H9 (cell line): ENCODE data around the gene LRRC61. TPM values are rescaled to one million over a fixed set of nuclear protein-coding genes. Genes with fewer than 3 reads are reported as not detected.

Experiments
- DNase-seq: peaks from one replicate; pipeline ENCODE4 v3.0.0-alpha.2; 2017
- H2AFZ ChIP-seq: one replicate; pipeline ENCODE4 v1.6.1; 2013; ENCODE audit warnings: mild to moderate bottlenecking, low read length, control low read depth, moderate library complexity
- H2AK5ac ChIP-seq: 2 replicates; pipeline ENCODE4 v1.6.1; 2013; ENCODE audit warnings: low read length, control low read depth, mixed read lengths; ENCODE audit not compliant: insufficient read length
- H2BK120ac ChIP-seq: one replicate; pipeline ENCODE4 v1.6.1; 2013; ENCODE audit warnings: low read depth, mild to moderate bottlenecking, low read length, control low read depth, inconsistent platforms; ENCODE audit not compliant: poor library complexity, severe bottlenecking
- H2BK12ac ChIP-seq: 2 replicates; pipeline ENCODE4 v1.6.1; 2013; ENCODE audit warnings: low read length, control low read depth, mixed read lengths, low read depth; ENCODE audit not compliant: insufficient read length
- H2BK15ac ChIP-seq: 2 replicates; pipeline ENCODE4 v1.6.1; 2013; ENCODE audit warnings: low read depth, low read length, control low read depth
- H2BK20ac ChIP-seq: one replicate; pipeline ENCODE4 v1.6.1; 2013; ENCODE audit warnings: low read depth, mild to moderate bottlenecking, low read length, control low read depth, inconsistent platforms; ENCODE audit not compliant: poor library complexity, severe bottlenecking
- H2BK5ac ChIP-seq: 2 replicates; pipeline ENCODE4 v1.6.1; 2013; ENCODE audit warnings: low read length, control low read depth, mixed read lengths; ENCODE audit not compliant: insufficient read length
- H3K14ac ChIP-seq: 2 replicates; pipeline ENCODE4 v1.6.1; 2013; ENCODE audit warnings: low read length, control low read depth; ENCODE audit not compliant: insufficient read depth
- H3K18ac ChIP-seq: 2 replicates; pipeline ENCODE4 v1.6.1; 2013; ENCODE audit warnings: low read depth, mild to moderate bottlenecking, mixed read lengths, low read length, control low read depth; ENCODE audit not compliant: insufficient read length
- H3K23ac ChIP-seq: 2 replicates; pipeline ENCODE4 v1.6.1; 2013; ENCODE audit warnings: low read length, control low read depth, mixed read lengths, low read depth; ENCODE audit not compliant: insufficient read length
- H3K23me2 ChIP-seq: 2 replicates; pipeline ENCODE4 v1.6.1; 2013; ENCODE audit warnings: low read depth, mild to moderate bottlenecking, mixed read lengths, low read length, control low read depth; ENCODE audit not compliant: insufficient read length, poor library complexity, severe bottlenecking
- H3K27ac ChIP-seq: 2 replicates; pipeline ENCODE4 v1.5.1; 2013; ENCODE audit warnings: low read length, control low read depth, mixed read lengths, low read depth; ENCODE audit not compliant: insufficient read length
- H3K27me3 ChIP-seq: 2 replicates; pipeline ENCODE4 v1.6.1; 2013; ENCODE audit warnings: low read length, control low read depth, inconsistent platforms; ENCODE audit not compliant: insufficient read depth
- H3K4ac ChIP-seq: 2 replicates; pipeline ENCODE4 v1.6.1; 2013; ENCODE audit warnings: low read depth, mild to moderate bottlenecking, control low read depth, inconsistent platforms, low read length, moderate library complexity
- H3K4me1 ChIP-seq: 2 replicates; pipeline ENCODE4 v1.6.1; 2013; ENCODE audit warnings: low read length, control low read depth, inconsistent platforms; ENCODE audit not compliant: insufficient read depth
- H3K4me2 ChIP-seq: 2 replicates; pipeline ENCODE4 v1.6.1; 2013; ENCODE audit warnings: low read length, control low read depth, mixed read lengths; ENCODE audit not compliant: insufficient read length, insufficient read depth
- H3K56ac ChIP-seq: 2 replicates; pipeline ENCODE4 v1.6.1; 2013; ENCODE audit warnings: low read depth, mild to moderate bottlenecking, mixed read lengths, low read length, control low read depth; ENCODE audit not compliant: insufficient read length
- H3K79me1 ChIP-seq: 2 replicates; pipeline ENCODE4 v1.6.1; 2013; ENCODE audit warnings: low read depth, mild to moderate bottlenecking, moderate library complexity, low read length, control low read depth, inconsistent platforms; ENCODE audit not compliant: insufficient read depth, poor library complexity, severe bottlenecking
- H3K79me2 ChIP-seq: 2 replicates; pipeline ENCODE4 v1.6.1; 2013; ENCODE audit warnings: low read length, control low read depth, inconsistent platforms; ENCODE audit not compliant: insufficient read depth
- H3K9ac ChIP-seq: 2 replicates; pipeline ENCODE4 v1.6.1; 2013; ENCODE audit warnings: low read length, control low read depth, mixed read lengths; ENCODE audit not compliant: insufficient read length; ENCODE audit errors: extremely low read depth
- H3K9me3 ChIP-seq: one replicate; pipeline ENCODE4 v1.6.1; 2013; ENCODE audit warnings: low read depth, low read length, inconsistent platforms; ENCODE audit not compliant: control insufficient read depth
- H3T11ph ChIP-seq: one replicate; pipeline ENCODE4 v1.6.1; 2013; ENCODE audit warnings: mild to moderate bottlenecking, low read length, control low read depth, inconsistent platforms
- H4K20me1 ChIP-seq: one replicate; pipeline ENCODE4 v1.6.1; 2013; ENCODE audit not compliant: control insufficient read depth, insufficient read length, insufficient read depth
- H4K5ac ChIP-seq: 2 replicates; pipeline ENCODE4 v1.6.1; 2013; ENCODE audit warnings: low read depth, mild to moderate bottlenecking, mixed read lengths, low read length, control low read depth; ENCODE audit not compliant: insufficient read length
- H4K8ac ChIP-seq: replicated peaks from 2 replicates; pipeline ENCODE4 v1.6.1; 2013; ENCODE audit warnings: low read length, control low read depth, mixed read lengths, low read depth; ENCODE audit not compliant: insufficient read length
- H4K91ac ChIP-seq: 2 replicates; pipeline ENCODE4 v1.6.1; 2013; ENCODE audit warnings: low read depth, mild to moderate bottlenecking, moderate library complexity, mixed read lengths, low read length, control low read depth; ENCODE audit not compliant: insufficient read length
- H3K27ac Mint-ChIP-seq, 3 experiments: 2 replicates in 2 of 3; 3 replicates in 1 of 3; pipeline ENCODE4 v1.8.0; 2020 to 2021; ENCODE audit warnings: mixed read lengths in 3 of 3, mild to moderate bottlenecking in 1 of 3, moderate library complexity in 1 of 3
- H3K27me3 Mint-ChIP-seq: 2 replicates; pipeline ENCODE4 v1.8.0; 2021; ENCODE audit warnings: low read depth, mild to moderate bottlenecking, moderate library complexity, mixed read lengths
- H3K36me3 Mint-ChIP-seq, 3 experiments: 2 replicates in 2 of 3; 3 replicates in 1 of 3; pipeline ENCODE4 v1.8.0; 2020 to 2021; ENCODE audit warnings: low read depth in 3 of 3, mixed read lengths in 3 of 3; ENCODE audit not compliant: insufficient read depth in 1 of 3
- H3K4me1 Mint-ChIP-seq, 2 experiments: 2 replicates each; pipeline ENCODE4 v1.8.0; 2020; ENCODE audit warnings: mixed read lengths in 2 of 2
- H3K4me3 Mint-ChIP-seq, 2 experiments: 2 replicates in 1 of 2; 3 replicates in 1 of 2; pipeline ENCODE4 v1.8.0; 2020 to 2021; ENCODE audit warnings: mild to moderate bottlenecking in 2 of 2, mixed read lengths in 2 of 2, moderate library complexity in 1 of 2
- H3K9me3 Mint-ChIP-seq, 2 experiments: 2 replicates in 1 of 2; 3 replicates in 1 of 2; pipeline ENCODE4 v1.8.0; 2020; ENCODE audit warnings: mild to moderate bottlenecking in 2 of 2, mixed read lengths in 2 of 2, moderate library complexity in 1 of 2
- CTCF ChIP-seq: fragments of 200-600 bp; sonication (generic); conservative IDR thresholded peaks from 3 replicates; pipeline ENCODE4 v1.8.0; 2021; ENCODE audit warnings: antibody characterized with exemption, mild to moderate bottlenecking
- WGBS: extraction: QIAGEN DNeasy Blood & Tissue Kit; methylation state at CpG from one replicate; pipeline ENCODE4 v1.1.7; 2013; ENCODE audit warnings: missing lambda C conversion rate, low lambda C conversion rate, mixed read lengths; ENCODE audit not compliant: insufficient read length; ENCODE audit errors: extremely low coverage; 5-methylcytosine and 5-hydroxymethylcytosine counted together
- total RNA-seq: library from RNA; stranded (reverse); gene quantifications from 2 replicates; pipeline ENCODE4 v1.2.1, GENCODE V29; 2021

Gene LRRC61
- total RNA-seq, 1 experiment from 2014 or later, result 24.4 TPM

GRCh38 chr7:150335774-150336112 lies 12.6 kb downstream of the LRRC61 start:
- H3K18ac ChIP-seq, result peak overlapping the region; percentile 3
- peak overlapping the region; percentile 91 to 99 (median 92) for H3K27ac Mint-ChIP-seq
- no peak overlapping the region for H4K8ac ChIP-seq
- H3K79me2 ChIP-seq, result no peaks in the 10 kb centered on the region
- H3K56ac ChIP-seq, result no peak overlapping the region
- no peak overlapping the region for H2BK20ac ChIP-seq
- H4K20me1 ChIP-seq, result no peaks in the 10 kb centered on the region
- no peaks in the 10 kb centered on the region; a peak in 1 of 5 replicates for H3K9me3 Mint-ChIP-seq
- no peaks in the 10 kb centered on the region; the same call in 1 of the 2 replicates for H3K4me1 ChIP-seq
- H3K4me2 ChIP-seq, result no peak overlapping the region
- no peak overlapping the region for H2AFZ ChIP-seq
- peaks cover 32 to 36% (median 35%) of the 10 kb centered on the region in 3 experiments for H3K36me3 Mint-ChIP-seq
- peak overlapping the region; percentile 68; the same call in 1 of the 2 replicates for H3K14ac ChIP-seq
- H3K79me1 ChIP-seq, result no peaks in the 10 kb centered on the region
- DNase-seq, result no peak
- WGBS, result no CpG with 5 or more reads among the region's 6 CpGs
- peaks cover 55% of the 10 kb centered on the region for H3K27me3 Mint-ChIP-seq
- H3K9me3 ChIP-seq, result no peaks in the 10 kb centered on the region
- peaks cover 9% of the 10 kb centered on the region for H3K23me2 ChIP-seq
- H2AK5ac ChIP-seq, result no peak overlapping the region
- no peak overlapping the region for H3T11ph ChIP-seq
- H3K4me3 Mint-ChIP-seq, result peak overlapping the region in 1 of 2 experiments; percentile 31; a peak in 1 of 5 replicates
- no peaks in the 10 kb centered on the region for H3K27me3 ChIP-seq
- H3K27ac ChIP-seq, result no peak overlapping the region
- no peak overlapping the region for H2BK120ac ChIP-seq
- H3K9ac ChIP-seq, result no peak overlapping the region
- H2BK12ac ChIP-seq, result no peak overlapping the region
- no peak overlapping the region for H2BK5ac ChIP-seq
- TF ChIP-seq CTCF, result no peak
- no peak overlapping the region for H2BK15ac ChIP-seq
- no peak overlapping the region for H3K23ac ChIP-seq
- H3K4me1 Mint-ChIP-seq, result peaks cover 54 to 63% of the 10 kb centered on the region in 2 experiments
- H4K5ac ChIP-seq, result no peak overlapping the region
- H3K4ac ChIP-seq, result no peak overlapping the region
- H4K91ac ChIP-seq, result peak overlapping the region; percentile 18
